Esophagus muscularis mucosa (tissue), 3 donors: ENCODE results near the gene MARCHF11.

Experiments
- POLR2A ChIP-seq: fragments of 450-650 bp; IDR thresholded peaks from one replicate; pipeline ENCODE4 v1.6.1; 2017; ENCODE audit warnings: antibody characterized with exemption, moderate library complexity, mild to moderate bottlenecking, low read depth
- TF ChIP-seq, protein P1 (sequence below), 3 experiments: fragments of 200-600 bp in 2 of 3; fragments of 450-650 bp in 1 of 3; sonication (generic) in 2 of 3; IDR thresholded peaks; one replicate each; pipeline ENCODE4 v1.5.1; 2017 to 2019; ENCODE audit warnings: antibody characterized with exemption in 3 of 3, mild to moderate bottlenecking in 2 of 3, moderate library complexity in 1 of 3

DNA sequence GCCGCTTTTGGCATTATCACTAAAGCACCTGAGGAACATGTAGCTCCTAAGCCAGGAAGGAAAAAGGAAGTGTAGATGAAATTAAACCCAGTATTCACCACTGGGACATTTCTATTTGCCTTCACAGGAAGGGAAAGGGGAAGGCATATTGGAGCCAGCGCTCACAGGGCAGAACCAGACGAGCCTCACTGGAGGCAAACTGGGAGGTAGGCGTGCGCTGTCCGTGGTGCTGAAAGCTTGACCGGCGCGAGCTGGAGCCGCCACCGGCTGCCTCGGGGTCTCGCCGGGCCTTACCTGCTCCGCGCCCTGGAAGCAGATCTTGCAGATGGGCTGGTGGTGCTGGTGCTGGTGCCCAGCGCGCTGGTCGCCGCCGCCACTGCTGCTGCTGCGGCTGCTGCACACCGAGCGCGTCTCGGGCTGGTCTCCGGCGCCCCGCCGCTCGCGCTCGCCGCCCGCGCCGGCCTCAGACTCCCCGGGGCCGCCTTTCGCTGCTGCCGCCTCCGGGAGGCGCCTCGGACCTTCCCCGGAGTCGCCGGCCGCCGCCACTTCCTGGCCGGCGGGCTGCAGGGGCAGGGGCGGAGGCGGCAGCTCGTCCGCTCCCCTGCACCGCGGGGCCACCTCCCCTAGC lies 732 bp downstream of the MARCHF11 start:
- TF ChIP-seq, protein P1, sequence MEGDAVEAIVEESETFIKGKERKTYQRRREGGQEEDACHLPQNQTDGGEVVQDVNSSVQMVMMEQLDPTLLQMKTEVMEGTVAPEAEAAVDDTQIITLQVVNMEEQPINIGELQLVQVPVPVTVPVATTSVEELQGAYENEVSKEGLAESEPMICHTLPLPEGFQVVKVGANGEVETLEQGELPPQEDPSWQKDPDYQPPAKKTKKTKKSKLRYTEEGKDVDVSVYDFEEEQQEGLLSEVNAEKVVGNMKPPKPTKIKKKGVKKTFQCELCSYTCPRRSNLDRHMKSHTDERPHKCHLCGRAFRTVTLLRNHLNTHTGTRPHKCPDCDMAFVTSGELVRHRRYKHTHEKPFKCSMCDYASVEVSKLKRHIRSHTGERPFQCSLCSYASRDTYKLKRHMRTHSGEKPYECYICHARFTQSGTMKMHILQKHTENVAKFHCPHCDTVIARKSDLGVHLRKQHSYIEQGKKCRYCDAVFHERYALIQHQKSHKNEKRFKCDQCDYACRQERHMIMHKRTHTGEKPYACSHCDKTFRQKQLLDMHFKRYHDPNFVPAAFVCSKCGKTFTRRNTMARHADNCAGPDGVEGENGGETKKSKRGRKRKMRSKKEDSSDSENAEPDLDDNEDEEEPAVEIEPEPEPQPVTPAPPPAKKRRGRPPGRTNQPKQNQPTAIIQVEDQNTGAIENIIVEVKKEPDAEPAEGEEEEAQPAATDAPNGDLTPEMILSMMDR (IDR thresholded peaks at IDR 0.05) = no peak
- TF ChIP-seq POLR2A = no peak
